HepG2 (cell line): ENCODE data around the gene ADM. TPM values are rescaled to one million over a fixed set of nuclear protein-coding genes. Genes with fewer than 3 reads are reported as not detected.

Source experiments
- HOXA5 ChIP-seq: sonication (generic); formaldehyde crosslinking; IDR thresholded peaks from 2 replicates; pipeline ENCODE4 v1.4.0; 2020; ENCODE audit warnings: missing genetic modification reagents
- IKZF5 ChIP-seq: IDR thresholded peaks from 2 replicates; pipeline ENCODE4 v1.6.1; 2018; ENCODE audit warnings: missing genetic modification reagents, mild to moderate bottlenecking, missing compliant biosample characterization
- ISL2 ChIP-seq: sonication (generic); formaldehyde crosslinking; IDR thresholded peaks from 2 replicates; pipeline ENCODE4 v1.5.0; 2020; ENCODE audit warnings: missing genetic modification reagents
- KDM2A ChIP-seq: sonication (generic); formaldehyde crosslinking; IDR thresholded peaks from 2 replicates; pipeline ENCODE4 v1.4.0; 2020; ENCODE audit warnings: low read depth, missing genetic modification reagents, borderline replicate concordance
- MYNN ChIP-seq: sonication (generic); formaldehyde crosslinking; IDR thresholded peaks from 2 replicates; pipeline ENCODE4 v1.4.0; 2020; ENCODE audit warnings: mild to moderate bottlenecking, low read depth, missing genetic modification reagents
- SSRP1 ChIP-seq: IDR thresholded peaks from 2 replicates; pipeline ENCODE4 v1.6.1; 2016; ENCODE audit warnings: control low read depth
- TBX2 ChIP-seq: sonication (generic); formaldehyde crosslinking; IDR thresholded peaks from 2 replicates; pipeline ENCODE4 v1.5.0; 2020; ENCODE audit warnings: missing genetic modification reagents, mild to moderate bottlenecking, borderline replicate concordance
- TGIF2 ChIP-seq: IDR thresholded peaks from 2 replicates; pipeline ENCODE4 v1.6.1; 2016; ENCODE audit warnings: control low read depth, missing compliant biosample characterization
- TRIM24 ChIP-seq: sonication (generic); formaldehyde crosslinking; IDR thresholded peaks from 2 replicates; pipeline ENCODE4 v1.8.0; 2022; ENCODE audit warnings: mild to moderate bottlenecking, missing genetic modification reagents
- YY1 ChIP-seq: IDR thresholded peaks from 2 replicates; pipeline ENCODE4 v1.6.1; 2011; ENCODE audit warnings: low read length, low read depth, moderate library complexity, mild to moderate bottlenecking; ENCODE audit not compliant: insufficient read depth, insufficient replicate concordance
- ZNF234 ChIP-seq: sonication (generic); formaldehyde crosslinking; conservative IDR thresholded peaks from 2 replicates; pipeline ENCODE4 v1.5.1; 2020; ENCODE audit warnings: mild to moderate bottlenecking, missing genetic modification reagents
- ZNF451 ChIP-seq: sonication (generic); formaldehyde crosslinking; IDR thresholded peaks from 2 replicates; pipeline ENCODE4 v1.5.0; 2020; ENCODE audit warnings: mild to moderate bottlenecking, missing genetic modification reagents
- ZNF746 ChIP-seq: sonication (generic); formaldehyde crosslinking; IDR thresholded peaks from 2 replicates; pipeline ENCODE4 v1.8.0; 2022; ENCODE audit warnings: mild to moderate bottlenecking, missing genetic modification reagents
- polyA plus RNA-seq, 8 experiments: library from polyadenylated mRNA; depleted of rRNA in 3 of 8; stranded (reverse) in 7 of 8; unstranded in 1 of 8; fragments of >200 nt; fragmentation: Illumina TruSeq in 4 of 8; extraction: Trizol in 4 of 8; gene quantifications; 2 replicates each; pipeline versions ENCODE4 v1.2.1 to v1.2.3, GENCODE V29; 2011 to 2016; ENCODE audit warnings: low read depth in 4 of 8, missing spikeins in 1 of 8, mixed read lengths in 1 of 8; ENCODE audit not compliant: insufficient read depth in 1 of 8
- total RNA-seq, 5 experiments: library from RNA; depleted of rRNA; stranded (reverse); fragments of >200 nt; fragmentation: Illumina TruSeq; extraction: Trizol; gene quantifications; 2 replicates each; pipeline ENCODE4 v1.2.3, GENCODE V29; 2016; ENCODE audit warnings: low read depth in 1 of 5
- TF ChIP-seq, protein P1 (sequence below), 2 experiments: sonication (generic) in 1 of 2; formaldehyde crosslinking in 1 of 2; IDR thresholded peaks; 2 replicates each; pipeline versions ENCODE4 v1.5.1 to v1.6.1; 2011 to 2020; ENCODE audit warnings: borderline replicate concordance in 1 of 2, low read depth in 1 of 2, low read length in 1 of 2, mild to moderate bottlenecking in 1 of 2, missing genetic modification reagents in 1 of 2, moderate library complexity in 1 of 2
- TF ChIP-seq, protein P2 (sequence below), 2 experiments: sonication (generic) in 1 of 2; formaldehyde crosslinking in 1 of 2; IDR thresholded peaks; 2 replicates each; pipeline versions ENCODE4 v1.6.1 to v1.9.0; 2014 to 2022; ENCODE audit warnings: antibody characterized with exemption in 1 of 2, borderline replicate concordance in 1 of 2, inconsistent platforms in 1 of 2, low read depth in 1 of 2, missing genetic modification reagents in 1 of 2
- TF ChIP-seq, protein P3 (sequence below): sonication (generic); formaldehyde crosslinking; IDR thresholded peaks from 2 replicates; pipeline ENCODE4 v1.4.0; 2020; ENCODE audit warnings: missing genetic modification reagents, borderline replicate concordance

ADM gene
- total and polyA plus RNA-seq, 2 of the 13 experiments (the other 11 are each of a cell fraction or from before 2014, with no cell fraction given), result 10.7 to 26.1 TPM

GRCh38 chr11:10307400-10308200 lies 2.7 kb downstream of the ADM start (continued):
- TF ChIP-seq, protein P1, sequence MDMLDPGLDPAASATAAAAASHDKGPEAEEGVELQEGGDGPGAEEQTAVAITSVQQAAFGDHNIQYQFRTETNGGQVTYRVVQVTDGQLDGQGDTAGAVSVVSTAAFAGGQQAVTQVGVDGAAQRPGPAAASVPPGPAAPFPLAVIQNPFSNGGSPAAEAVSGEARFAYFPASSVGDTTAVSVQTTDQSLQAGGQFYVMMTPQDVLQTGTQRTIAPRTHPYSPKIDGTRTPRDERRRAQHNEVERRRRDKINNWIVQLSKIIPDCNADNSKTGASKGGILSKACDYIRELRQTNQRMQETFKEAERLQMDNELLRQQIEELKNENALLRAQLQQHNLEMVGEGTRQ (IDR thresholded peaks at IDR 0.05; ENCODE audit: low read depth, low read length), result no peak
- TF ChIP-seq, protein P1 (CRISPR knock-in tag; IDR thresholded peaks at IDR 0.05; ENCODE audit: borderline replicate concordance), result no peak
- TF ChIP-seq TGIF2 (CRISPR knock-in tag), result 0 out of 2 replicates have a peak, but pooled peaks have one; percentile 34
- no peak for TF ChIP-seq TRIM24 (CRISPR knock-in tag)
- peak; percentile 86; the same call in 1 of the 2 replicates for TF ChIP-seq KDM2A (CRISPR knock-in tag)
- peak; percentile 50; the same call in 1 of the 2 replicates for TF ChIP-seq TBX2 (CRISPR knock-in tag)
- no peak; the same call in 1 of the 2 replicates for TF ChIP-seq ZNF451 (CRISPR knock-in tag)
- TF ChIP-seq, protein P2, sequence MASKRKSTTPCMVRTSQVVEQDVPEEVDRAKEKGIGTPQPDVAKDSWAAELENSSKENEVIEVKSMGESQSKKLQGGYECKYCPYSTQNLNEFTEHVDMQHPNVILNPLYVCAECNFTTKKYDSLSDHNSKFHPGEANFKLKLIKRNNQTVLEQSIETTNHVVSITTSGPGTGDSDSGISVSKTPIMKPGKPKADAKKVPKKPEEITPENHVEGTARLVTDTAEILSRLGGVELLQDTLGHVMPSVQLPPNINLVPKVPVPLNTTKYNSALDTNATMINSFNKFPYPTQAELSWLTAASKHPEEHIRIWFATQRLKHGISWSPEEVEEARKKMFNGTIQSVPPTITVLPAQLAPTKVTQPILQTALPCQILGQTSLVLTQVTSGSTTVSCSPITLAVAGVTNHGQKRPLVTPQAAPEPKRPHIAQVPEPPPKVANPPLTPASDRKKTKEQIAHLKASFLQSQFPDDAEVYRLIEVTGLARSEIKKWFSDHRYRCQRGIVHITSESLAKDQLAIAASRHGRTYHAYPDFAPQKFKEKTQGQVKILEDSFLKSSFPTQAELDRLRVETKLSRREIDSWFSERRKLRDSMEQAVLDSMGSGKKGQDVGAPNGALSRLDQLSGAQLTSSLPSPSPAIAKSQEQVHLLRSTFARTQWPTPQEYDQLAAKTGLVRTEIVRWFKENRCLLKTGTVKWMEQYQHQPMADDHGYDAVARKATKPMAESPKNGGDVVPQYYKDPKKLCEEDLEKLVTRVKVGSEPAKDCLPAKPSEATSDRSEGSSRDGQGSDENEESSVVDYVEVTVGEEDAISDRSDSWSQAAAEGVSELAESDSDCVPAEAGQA (IDR thresholded peaks at IDR 0.05; ENCODE audit: low read depth), result 0 out of 2 replicates have a peak, but pooled peaks have one; percentile 20
- TF ChIP-seq, protein P2 (CRISPR knock-in tag; IDR thresholded peaks at IDR 0.05; ENCODE audit: borderline replicate concordance), result no peak
- TF ChIP-seq IKZF5, result peak; percentile 24; the same call in 1 of the 2 replicates
- TF ChIP-seq, protein P3, sequence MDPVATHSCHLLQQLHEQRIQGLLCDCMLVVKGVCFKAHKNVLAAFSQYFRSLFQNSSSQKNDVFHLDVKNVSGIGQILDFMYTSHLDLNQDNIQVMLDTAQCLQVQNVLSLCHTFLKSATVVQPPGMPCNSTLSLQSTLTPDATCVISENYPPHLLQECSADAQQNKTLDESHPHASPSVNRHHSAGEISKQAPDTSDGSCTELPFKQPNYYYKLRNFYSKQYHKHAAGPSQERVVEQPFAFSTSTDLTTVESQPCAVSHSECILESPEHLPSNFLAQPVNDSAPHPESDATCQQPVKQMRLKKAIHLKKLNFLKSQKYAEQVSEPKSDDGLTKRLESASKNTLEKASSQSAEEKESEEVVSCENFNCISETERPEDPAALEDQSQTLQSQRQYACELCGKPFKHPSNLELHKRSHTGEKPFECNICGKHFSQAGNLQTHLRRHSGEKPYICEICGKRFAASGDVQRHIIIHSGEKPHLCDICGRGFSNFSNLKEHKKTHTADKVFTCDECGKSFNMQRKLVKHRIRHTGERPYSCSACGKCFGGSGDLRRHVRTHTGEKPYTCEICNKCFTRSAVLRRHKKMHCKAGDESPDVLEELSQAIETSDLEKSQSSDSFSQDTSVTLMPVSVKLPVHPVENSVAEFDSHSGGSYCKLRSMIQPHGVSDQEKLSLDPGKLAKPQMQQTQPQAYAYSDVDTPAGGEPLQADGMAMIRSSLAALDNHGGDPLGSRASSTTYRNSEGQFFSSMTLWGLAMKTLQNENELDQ (CRISPR knock-in tag), result no peak
- no peak for TF ChIP-seq MYNN (CRISPR knock-in tag)
- TF ChIP-seq ZNF746, result no peak
- no peak for TF ChIP-seq SSRP1 (CRISPR knock-in tag)
- TF ChIP-seq HOXA5 (CRISPR knock-in tag), result no peak; the same call in 1 of the 2 replicates
- no peak for TF ChIP-seq ZNF234
- TF ChIP-seq ISL2 (CRISPR knock-in tag), result no peak
- TF ChIP-seq YY1, result peak; percentile 56
